HEK293 (cell line): Measurements from ENCODE around the gene ZNF234.

Experiments
- INSM2 ChIP-seq: fragments of 450-650 bp; formaldehyde crosslinking; IDR thresholded peaks from 2 replicates; pipeline ENCODE4 v1.5.1; 2016; ENCODE audit warnings: missing biosample characterization, missing genetic modification characterization
- KLF17 ChIP-seq: fragments of 450-650 bp; formaldehyde crosslinking; IDR thresholded peaks from 2 replicates; pipeline ENCODE4 v1.5.1; 2016; ENCODE audit warnings: missing biosample characterization, missing genetic modification characterization
- SETDB1 ChIP-seq: IDR thresholded peaks from one replicate; pipeline ENCODE4 v1.6.1; 2017; ENCODE audit warnings: mild to moderate bottlenecking, low read length, moderate library complexity, mixed read lengths; ENCODE audit not compliant: insufficient read length
- TCF7L2 ChIP-seq: IDR thresholded peaks from 2 replicates; pipeline ENCODE4 v1.6.1; 2011; ENCODE audit warnings: low read depth, mild to moderate bottlenecking, inconsistent platforms, low read length, moderate library complexity, borderline replicate concordance
- ZBTB20 ChIP-seq: fragments of 450-650 bp; formaldehyde crosslinking; IDR thresholded peaks from 2 replicates; pipeline ENCODE4 v1.5.1; 2016; ENCODE audit warnings: missing biosample characterization, missing genetic modification characterization
- ZBTB7A ChIP-seq: fragments of 450-650 bp; formaldehyde crosslinking; IDR thresholded peaks from 2 replicates; pipeline ENCODE4 v1.5.1; 2016; ENCODE audit warnings: low read depth, missing biosample characterization, missing genetic modification characterization
- ZBTB8A ChIP-seq: fragments of 450-650 bp; formaldehyde crosslinking; IDR thresholded peaks from 2 replicates; pipeline ENCODE4 v1.5.1; 2016; ENCODE audit warnings: missing biosample characterization, missing genetic modification characterization
- ZEB2 ChIP-seq: fragments of 450-650 bp; formaldehyde crosslinking; IDR thresholded peaks from 2 replicates; pipeline ENCODE4 v1.5.1; 2016; ENCODE audit warnings: missing biosample characterization, missing genetic modification characterization
- ZFHX2 ChIP-seq: fragments of 450-650 bp; formaldehyde crosslinking; conservative IDR thresholded peaks from 2 replicates; pipeline ENCODE4 v1.5.1; 2016; ENCODE audit warnings: missing biosample characterization, missing genetic modification characterization
- ZIC2 ChIP-seq: fragments of 450-650 bp; formaldehyde crosslinking; IDR thresholded peaks from 2 replicates; pipeline ENCODE4 v1.5.1; 2016; ENCODE audit warnings: missing biosample characterization, missing genetic modification characterization
- ZNF112 ChIP-seq: fragments of 450-650 bp; formaldehyde crosslinking; IDR thresholded peaks from 2 replicates; pipeline ENCODE4 v1.5.0; 2017; ENCODE audit warnings: missing biosample characterization, missing genetic modification characterization
- ZNF280D ChIP-seq: fragments of 450-650 bp; formaldehyde crosslinking; IDR thresholded peaks from 2 replicates; pipeline ENCODE4 v1.5.1; 2016; ENCODE audit warnings: missing biosample characterization, missing genetic modification characterization
- ZNF292 ChIP-seq: fragments of 450-650 bp; formaldehyde crosslinking; IDR thresholded peaks from 2 replicates; pipeline ENCODE4 v1.5.1; 2016; ENCODE audit warnings: low read depth, missing biosample characterization, missing genetic modification characterization, borderline replicate concordance
- ZNF350 ChIP-seq: fragments of 450-650 bp; formaldehyde crosslinking; IDR thresholded peaks from 2 replicates; pipeline ENCODE4 v1.5.0; 2017; ENCODE audit warnings: missing biosample characterization, mild to moderate bottlenecking, missing genetic modification characterization
- ZNF416 ChIP-seq: fragments of 450-650 bp; formaldehyde crosslinking; IDR thresholded peaks from 2 replicates; pipeline ENCODE4 v1.5.1; 2016; ENCODE audit warnings: missing biosample characterization, missing genetic modification characterization
- ZNF449 ChIP-seq: fragments of 450-650 bp; formaldehyde crosslinking; IDR thresholded peaks from 2 replicates; pipeline ENCODE4 v1.5.1; 2017; ENCODE audit warnings: missing biosample characterization, mild to moderate bottlenecking, missing genetic modification characterization, moderate library complexity
- ZNF473 ChIP-seq: fragments of 450-650 bp; formaldehyde crosslinking; IDR thresholded peaks from 2 replicates; pipeline ENCODE4 v1.5.1; 2017; ENCODE audit warnings: missing biosample characterization, missing genetic modification characterization
- ZNF510 ChIP-seq: fragments of 450-650 bp; formaldehyde crosslinking; IDR thresholded peaks from 2 replicates; pipeline ENCODE4 v1.5.1; 2018; ENCODE audit warnings: mild to moderate bottlenecking, missing genetic modification characterization, missing biosample characterization; ENCODE audit not compliant: insufficient replicate concordance
- ZNF530 ChIP-seq: fragments of 450-650 bp; formaldehyde crosslinking; IDR thresholded peaks from 2 replicates; pipeline ENCODE4 v1.5.1; 2016; ENCODE audit warnings: low read depth, missing biosample characterization, missing genetic modification characterization
- ZNF555 ChIP-seq: fragments of 450-650 bp; formaldehyde crosslinking; conservative IDR thresholded peaks from 2 replicates; pipeline ENCODE4 v1.5.1; 2017; ENCODE audit warnings: missing biosample characterization, mild to moderate bottlenecking, missing genetic modification characterization, inconsistent platforms
- ZNF654 ChIP-seq: fragments of 450-650 bp; formaldehyde crosslinking; IDR thresholded peaks from 2 replicates; pipeline ENCODE4 v1.5.1; 2016; ENCODE audit warnings: low read depth, missing biosample characterization, missing genetic modification characterization
- ZNF660 ChIP-seq: fragments of 450-650 bp; IDR thresholded peaks from 2 replicates; pipeline ENCODE4 v1.5.1; 2018; ENCODE audit warnings: missing biosample characterization, mild to moderate bottlenecking, missing genetic modification characterization
- ZNF701 ChIP-seq: fragments of 450-650 bp; formaldehyde crosslinking; IDR thresholded peaks from 2 replicates; pipeline ENCODE4 v1.5.1; 2016; ENCODE audit warnings: missing biosample characterization, missing genetic modification characterization
- ZNF747 ChIP-seq: fragments of 450-650 bp; formaldehyde crosslinking; IDR thresholded peaks from 2 replicates; pipeline ENCODE4 v1.5.1; 2016; ENCODE audit warnings: missing biosample characterization, missing genetic modification characterization
- ZNF76 ChIP-seq: fragments of 450-650 bp; formaldehyde crosslinking; IDR thresholded peaks from 2 replicates; pipeline ENCODE4; 2016; ENCODE audit warnings: low read depth, missing biosample characterization, missing genetic modification characterization, borderline replicate concordance
- ZSCAN18 ChIP-seq: fragments of 450-650 bp; formaldehyde crosslinking; IDR thresholded peaks from 2 replicates; pipeline ENCODE4 v1.5.1; 2016; ENCODE audit warnings: missing biosample characterization, missing genetic modification characterization

ZNF234 gene

GRCh38 chr19:44141191-44142058 is at the start of gene ZNF234 (continued):
- TF ChIP-seq ZIC2 (tag by site-specific recombination) (no peak; the same call in 1 of the 2 replicates), ZNF350 (tag by site-specific recombination) (no peak), ZNF416 (tag by site-specific recombination) (0 out of 2 replicates have a peak, but pooled peaks have one; percentile 13), TCF7L2 (no peak), ZNF660 (tag by site-specific recombination) (peak; percentile 79), ZNF449 (peak; percentile 70), ZFHX2 (peak; percentile 86), INSM2 (tag by site-specific recombination) (peak; percentile 15; the same call in 1 of the 2 replicates), ZBTB20 (tag by site-specific recombination) (peak; percentile 97), ZNF530 (tag by site-specific recombination) (peak; percentile 56; the same call in 1 of the 2 replicates), ZSCAN18 (tag by site-specific recombination) (peak; percentile 49; the same call in 1 of the 2 replicates), KLF17 (tag by site-specific recombination) (peak; percentile 87), ZNF280D (tag by site-specific recombination) (peak; percentile 93), SETDB1 (no peak), ZNF112 (tag by site-specific recombination) (no peak), ZNF654 (tag by site-specific recombination) (no peak), ZNF701 (tag by site-specific recombination) (no peak), ZNF510 (no peak), ZNF473 (tag by site-specific recombination) (no peak), ZBTB7A (tag by site-specific recombination) (peak; percentile 68; the same call in 1 of the 2 replicates), ZNF76 (tag by site-specific recombination) (peak; percentile 98), ZNF747 (no peak), ZBTB8A (tag by site-specific recombination) (peak; percentile 68; the same call in 1 of the 2 replicates), ZEB2 (tag by site-specific recombination) (peak; percentile 86; the same call in 1 of the 2 replicates), ZNF555 (tag by site-specific recombination) (no peak), ZNF292 (tag by site-specific recombination) (no peak)
